ENCODE results near the gene MOGAT2. TPM values are rescaled to one million over a fixed set of nuclear protein-coding genes. Genes with fewer than 3 reads are reported as not detected.

The MOGAT2 gene
- total and polyA plus RNA-seq, 2 experiments from 2014 or later, result 2.9 to 3.2 TPM

DNA sequence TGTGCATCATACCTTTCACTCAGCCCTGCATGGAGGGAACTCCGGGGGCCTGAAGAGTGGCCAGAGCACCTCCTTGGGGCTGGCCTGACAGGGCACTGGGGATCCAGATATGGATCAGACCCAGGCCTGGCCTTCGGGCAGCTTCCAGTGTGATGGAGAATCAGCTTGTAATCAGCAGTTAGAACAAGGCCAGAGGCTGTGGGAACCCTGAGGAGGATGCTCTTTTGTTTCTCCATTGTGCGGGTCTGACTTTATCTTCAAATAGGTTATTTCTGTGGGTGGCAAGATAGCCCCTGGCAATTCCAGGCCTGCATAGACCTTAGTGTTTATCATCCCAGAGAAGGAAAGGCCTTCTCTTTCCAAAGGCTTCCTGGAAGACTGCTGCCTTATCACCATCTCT lies 63.2 kb downstream of the MOGAT2 start:
- Histone ChIP-seq H3K36me3 (replicated peaks; ENCODE audit: insufficient read depth, low read depth) (no peaks in the 10 kb centered on the region), H3K9me3 (ENCODE audit: low read depth) (no peaks in the 10 kb centered on the region), H3K4me2 (no peak overlapping the region), H2AFZ (no peak overlapping the region), H3K4me1 (ENCODE audit: insufficient read depth) (peaks cover 34% of the 10 kb centered on the region), H3K9me2 (replicated peaks; ENCODE audit: insufficient read depth) (no peaks in the 10 kb centered on the region), H3K79me2 (no peaks in the 10 kb centered on the region), H3K4me3 (no peak overlapping the region), H4K20me1 (ENCODE audit: insufficient read depth, poor library complexity, severe bottlenecking) (no peaks in the 10 kb centered on the region), H3K27me3 (no peaks in the 10 kb centered on the region), H3K27ac (no peak overlapping the region)
- no peak for DNase-seq (ENCODE audit: low spot score)
- WGBS (ENCODE audit: low lambda C conversion rate, missing lambda C conversion rate), result 51% methylated on average over 3 of the region's 3 CpGs
- no peak for TF ChIP-seq EZH2phosphoT487 (IDR thresholded peaks at IDR 0.05; ENCODE audit: low read depth, severe bottlenecking, unreplicated experiment)
- TF ChIP-seq, protein P1, sequence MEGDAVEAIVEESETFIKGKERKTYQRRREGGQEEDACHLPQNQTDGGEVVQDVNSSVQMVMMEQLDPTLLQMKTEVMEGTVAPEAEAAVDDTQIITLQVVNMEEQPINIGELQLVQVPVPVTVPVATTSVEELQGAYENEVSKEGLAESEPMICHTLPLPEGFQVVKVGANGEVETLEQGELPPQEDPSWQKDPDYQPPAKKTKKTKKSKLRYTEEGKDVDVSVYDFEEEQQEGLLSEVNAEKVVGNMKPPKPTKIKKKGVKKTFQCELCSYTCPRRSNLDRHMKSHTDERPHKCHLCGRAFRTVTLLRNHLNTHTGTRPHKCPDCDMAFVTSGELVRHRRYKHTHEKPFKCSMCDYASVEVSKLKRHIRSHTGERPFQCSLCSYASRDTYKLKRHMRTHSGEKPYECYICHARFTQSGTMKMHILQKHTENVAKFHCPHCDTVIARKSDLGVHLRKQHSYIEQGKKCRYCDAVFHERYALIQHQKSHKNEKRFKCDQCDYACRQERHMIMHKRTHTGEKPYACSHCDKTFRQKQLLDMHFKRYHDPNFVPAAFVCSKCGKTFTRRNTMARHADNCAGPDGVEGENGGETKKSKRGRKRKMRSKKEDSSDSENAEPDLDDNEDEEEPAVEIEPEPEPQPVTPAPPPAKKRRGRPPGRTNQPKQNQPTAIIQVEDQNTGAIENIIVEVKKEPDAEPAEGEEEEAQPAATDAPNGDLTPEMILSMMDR (IDR thresholded peaks at IDR 0.05; ENCODE audit: poor library complexity), result no peak
- TF ChIP-seq EZH2 (IDR thresholded peaks at IDR 0.05; ENCODE audit: borderline replicate concordance), result no peak

DNA sequence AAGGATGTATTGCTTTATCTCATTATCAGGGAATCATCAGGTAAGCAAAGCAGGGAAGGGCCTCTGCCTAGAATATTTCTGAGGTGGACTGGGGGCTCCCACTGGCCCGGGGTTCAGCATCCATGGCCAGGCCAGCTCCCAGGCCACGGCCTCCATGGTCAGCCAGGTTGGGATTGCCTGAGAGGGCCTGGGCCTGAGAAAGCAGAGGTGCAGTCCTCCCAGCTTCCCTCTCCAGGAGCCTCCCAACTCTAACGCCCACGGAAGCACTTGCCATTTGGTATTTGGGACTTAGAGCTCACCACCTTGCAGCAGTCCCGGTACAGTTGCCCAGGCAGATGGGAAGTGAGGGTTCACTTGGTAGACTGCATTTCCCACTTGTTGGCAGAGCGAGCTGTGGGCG lies 63.7 kb downstream of the MOGAT2 start:
- Histone ChIP-seq H3K9me3 (ENCODE audit: low read depth) (no peaks in the 10 kb centered on the region), H3K36me3 (replicated peaks; ENCODE audit: insufficient read depth, low read depth) (no peaks in the 10 kb centered on the region), H3K79me2 (no peaks in the 10 kb centered on the region), H3K4me1 (ENCODE audit: insufficient read depth) (peaks cover 38% of the 10 kb centered on the region), H3K27me3 (no peaks in the 10 kb centered on the region), H3K9me2 (replicated peaks; ENCODE audit: insufficient read depth) (no peaks in the 10 kb centered on the region), H3K4me2 (no peak overlapping the region), H3K4me3 (no peak overlapping the region), H2AFZ (no peak overlapping the region), H4K20me1 (ENCODE audit: insufficient read depth, poor library complexity, severe bottlenecking) (no peaks in the 10 kb centered on the region), H3K27ac (no peak overlapping the region)
- 91% methylated on average over 7 of the region's 7 CpGs for WGBS (ENCODE audit: low lambda C conversion rate, missing lambda C conversion rate)
- no peak for DNase-seq (ENCODE audit: low spot score)
- TF ChIP-seq EZH2 (IDR thresholded peaks at IDR 0.05; ENCODE audit: borderline replicate concordance) (no peak), EZH2phosphoT487 (IDR thresholded peaks at IDR 0.05; ENCODE audit: low read depth, severe bottlenecking, unreplicated experiment) (no peak)
- TF ChIP-seq, protein P1 (IDR thresholded peaks at IDR 0.05; ENCODE audit: poor library complexity), result no peak

DNA sequence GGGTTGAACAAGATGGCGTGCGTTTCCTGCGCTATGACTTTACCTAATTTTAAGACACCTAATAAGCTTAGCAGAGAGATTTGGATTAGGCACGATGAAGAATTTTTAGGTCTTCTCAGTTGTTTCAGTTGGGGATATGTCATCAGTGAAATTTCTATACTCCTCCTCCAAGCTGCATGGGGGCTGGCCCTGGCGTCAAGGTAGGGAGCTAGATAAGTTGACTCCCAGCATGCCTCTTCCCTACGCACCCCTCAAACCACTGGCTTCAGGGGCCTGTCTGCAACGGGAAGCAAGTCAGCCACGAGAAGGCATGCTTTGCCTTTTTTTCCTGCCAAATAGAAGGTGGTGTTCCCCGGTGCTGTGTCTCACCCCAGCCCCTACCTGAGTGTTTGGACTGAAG lies 64.2 kb downstream of the MOGAT2 start:
- peaks cover 41% of the 10 kb centered on the region for H3K4me1 ChIP-seq (ENCODE audit: insufficient read depth)
- DNase-seq (ENCODE audit: low spot score), result no peak
- H3K4me3 ChIP-seq, result no peak overlapping the region
- TF ChIP-seq EZH2 (IDR thresholded peaks at IDR 0.05; ENCODE audit: borderline replicate concordance) (no peak), EZH2phosphoT487 (IDR thresholded peaks at IDR 0.05; ENCODE audit: low read depth, severe bottlenecking, unreplicated experiment) (no peak)
- TF ChIP-seq, protein P1 (IDR thresholded peaks at IDR 0.05; ENCODE audit: poor library complexity), result no peak
- no peaks in the 10 kb centered on the region for H4K20me1 ChIP-seq (ENCODE audit: insufficient read depth, poor library complexity, severe bottlenecking)
- 95% methylated on average over 9 of the region's 9 CpGs for WGBS (ENCODE audit: low lambda C conversion rate, missing lambda C conversion rate)
- H3K9me2 ChIP-seq (replicated peaks; ENCODE audit: insufficient read depth), result no peaks in the 10 kb centered on the region
- H3K27me3 ChIP-seq, result no peaks in the 10 kb centered on the region
- H3K4me2 ChIP-seq, result no peak overlapping the region
- H2AFZ ChIP-seq, result no peak overlapping the region
- H3K9me3 ChIP-seq (ENCODE audit: low read depth), result no peaks in the 10 kb centered on the region
- H3K36me3 ChIP-seq (replicated peaks; ENCODE audit: insufficient read depth, low read depth), result no peaks in the 10 kb centered on the region
- no peaks in the 10 kb centered on the region for H3K79me2 ChIP-seq
- H3K27ac ChIP-seq, result no peak overlapping the region

Small RNAs within 50 kb of the gene (small RNA-seq; reads per million reads assigned to genes)
- gene RN7SL786P, result not detected

Other genes starting within 250 kb of the MOGAT2 start
- 5.2 and 7.3 TPM in 2 replicates for gene GDPD5, start 191.9 kb upstream of the MOGAT2 start, total RNA-seq
- 6.3 and 8.9 TPM in 2 replicates for gene GDPD5, start 191.9 kb upstream of the MOGAT2 start, polyA plus RNA-seq
- 709 and 805 TPM in 2 replicates for gene SERPINH1, start 155.6 kb upstream of the MOGAT2 start, total RNA-seq
- gene SERPINH1, start 155.6 kb upstream of the MOGAT2 start, polyA plus RNA-seq, result 479 and 492 TPM in 2 replicates
- 2.2 and 3.8 TPM in 2 replicates for gene MAP6, start 48.8 kb upstream of the MOGAT2 start, total RNA-seq
- 4.4 and 6.4 TPM in 2 replicates for gene MAP6, start 48.8 kb upstream of the MOGAT2 start, polyA plus RNA-seq
- 52.6 and 60.5 TPM in 2 replicates for gene DGAT2, start 50.9 kb downstream of the MOGAT2 start, total RNA-seq
- gene DGAT2, start 50.9 kb downstream of the MOGAT2 start, polyA plus RNA-seq, result 27.5 and 55.6 TPM in 2 replicates
- gene UVRAG, start 97.4 kb downstream of the MOGAT2 start, total RNA-seq, result 25.2 and 36.5 TPM in 2 replicates
- 15.3 and 21.1 TPM in 2 replicates for gene UVRAG, start 97.4 kb downstream of the MOGAT2 start, polyA plus RNA-seq

Data from hepatocyte (in vitro differentiated cells).